ENCODE data around the gene ECHDC3.
A peak's percentile ranks its signal among the peaks of the same experiment; 100 is the strongest.

DNA sequence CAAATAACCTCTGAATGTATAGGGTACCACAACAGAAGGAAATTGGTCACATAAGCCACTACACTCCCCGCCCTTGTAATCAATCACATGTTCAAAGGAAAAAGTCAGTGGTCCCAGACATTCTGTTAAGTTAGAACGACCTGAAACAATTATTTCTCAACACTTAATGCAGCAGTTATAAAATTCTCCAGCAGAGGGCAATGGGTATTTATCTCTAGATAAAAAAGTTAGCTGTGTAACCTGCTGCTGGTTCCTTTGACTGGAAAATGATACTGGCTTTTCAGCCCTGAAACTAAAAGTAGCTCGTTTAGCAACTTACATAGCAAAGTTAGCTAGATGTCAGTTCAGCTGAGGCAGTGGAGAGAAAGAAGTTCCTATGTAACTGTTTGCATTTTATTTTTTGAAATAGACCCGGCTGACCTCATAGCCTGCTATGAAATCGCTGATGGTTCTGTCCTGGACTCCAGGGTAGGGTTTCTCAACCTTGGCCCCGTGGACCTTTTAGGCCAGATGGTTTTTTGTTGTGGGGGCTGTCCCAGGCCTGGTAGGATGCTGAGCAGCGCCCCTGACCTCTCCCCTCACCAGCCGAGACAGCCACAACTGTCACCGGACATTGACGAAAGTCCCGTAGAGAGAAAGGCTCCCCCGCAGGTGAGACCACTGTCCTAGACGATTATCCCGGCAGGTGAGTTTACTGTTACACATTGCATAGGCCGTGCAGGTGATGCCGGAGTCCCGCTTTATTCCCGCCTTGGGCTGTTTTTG, 40.8 kb downstream of the ECHDC3 start:
- TF ChIP-seq, protein P1, sequence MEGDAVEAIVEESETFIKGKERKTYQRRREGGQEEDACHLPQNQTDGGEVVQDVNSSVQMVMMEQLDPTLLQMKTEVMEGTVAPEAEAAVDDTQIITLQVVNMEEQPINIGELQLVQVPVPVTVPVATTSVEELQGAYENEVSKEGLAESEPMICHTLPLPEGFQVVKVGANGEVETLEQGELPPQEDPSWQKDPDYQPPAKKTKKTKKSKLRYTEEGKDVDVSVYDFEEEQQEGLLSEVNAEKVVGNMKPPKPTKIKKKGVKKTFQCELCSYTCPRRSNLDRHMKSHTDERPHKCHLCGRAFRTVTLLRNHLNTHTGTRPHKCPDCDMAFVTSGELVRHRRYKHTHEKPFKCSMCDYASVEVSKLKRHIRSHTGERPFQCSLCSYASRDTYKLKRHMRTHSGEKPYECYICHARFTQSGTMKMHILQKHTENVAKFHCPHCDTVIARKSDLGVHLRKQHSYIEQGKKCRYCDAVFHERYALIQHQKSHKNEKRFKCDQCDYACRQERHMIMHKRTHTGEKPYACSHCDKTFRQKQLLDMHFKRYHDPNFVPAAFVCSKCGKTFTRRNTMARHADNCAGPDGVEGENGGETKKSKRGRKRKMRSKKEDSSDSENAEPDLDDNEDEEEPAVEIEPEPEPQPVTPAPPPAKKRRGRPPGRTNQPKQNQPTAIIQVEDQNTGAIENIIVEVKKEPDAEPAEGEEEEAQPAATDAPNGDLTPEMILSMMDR (CRISPR knock-in tag; IDR thresholded peaks at IDR 0.05) = peak; percentile 60
- TF ChIP-seq SMC3 (IDR thresholded peaks at IDR 0.05; ENCODE audit: low read length) = peak; percentile 65
- TF ChIP-seq HDAC2 (CRISPR knock-in tag; IDR thresholded peaks at IDR 0.05) = no peak
- no peak for TF ChIP-seq KDM1A (CRISPR knock-in tag; IDR thresholded peaks at IDR 0.05)
- no peak for TF ChIP-seq TP53 (CRISPR knock-in tag; conservative IDR thresholded peaks at IDR 0.05)
- TF ChIP-seq SMAD3 (CRISPR knock-in tag; IDR thresholded peaks at IDR 0.05) = no peak

Measured in HepG2 (cell line).